MM.1S (cell line): ENCODE measurements around the gene SYT5.

Experiments
- DNase-seq: peaks from one replicate; pipeline ENCODE4 v3.0.0-alpha.2; 2015
- H2AFZ ChIP-seq: fragments of 300-600 bp; sonication (generic); 2 replicates; pipeline ENCODE4 v1.6.0; 2016; ENCODE audit warnings: antibody characterized with exemption, low read length
- H3F3A ChIP-seq: fragments of 300-600 bp; sonication (generic); 2 replicates; pipeline ENCODE4 v1.6.1; 2016; ENCODE audit warnings: mild to moderate bottlenecking, antibody characterized with exemption, low read length, moderate library complexity, mixed read lengths; ENCODE audit not compliant: insufficient read depth
- H3K27ac ChIP-seq: fragments of 300-600 bp; sonication (generic); 2 replicates; pipeline ENCODE4 v1.5.1; 2016; ENCODE audit warnings: mild to moderate bottlenecking, low read length
- H3K27me3 ChIP-seq: fragments of 300-600 bp; sonication (generic); replicated peaks from 2 replicates; pipeline ENCODE4 v1.6.0; 2016; ENCODE audit warnings: low read length; ENCODE audit not compliant: insufficient read depth
- H3K36me3 ChIP-seq: fragments of 300-600 bp; sonication (generic); replicated peaks from 2 replicates; pipeline ENCODE4 v1.6.1; 2016; ENCODE audit warnings: mild to moderate bottlenecking, low read length, mixed read lengths; ENCODE audit not compliant: insufficient read depth
- H3K4me1 ChIP-seq: fragments of 300-600 bp; sonication (generic); 2 replicates; pipeline ENCODE4 v1.6.1; 2016; ENCODE audit warnings: low read length, mixed read lengths
- H3K4me2 ChIP-seq: fragments of 300-600 bp; sonication (generic); 2 replicates; pipeline ENCODE4 v1.6.0; 2016; ENCODE audit warnings: low read depth, low read length
- H3K4me3 ChIP-seq: fragments of 300-600 bp; sonication (generic); 2 replicates; pipeline ENCODE4 v1.5.1; 2016; ENCODE audit warnings: low read length, mixed read lengths
- H3K79me2 ChIP-seq: fragments of 300-600 bp; sonication (generic); 2 replicates; pipeline ENCODE4 v1.6.1; 2016; ENCODE audit warnings: mixed run types, low read length, mixed read lengths
- H3K9ac ChIP-seq: fragments of 300-600 bp; sonication (generic); 2 replicates; pipeline ENCODE4 v1.6.1; 2016; ENCODE audit warnings: low read length, mixed read lengths
- H3K9me2 ChIP-seq: fragments of 300-600 bp; sonication (generic); replicated peaks from 2 replicates; pipeline ENCODE4 v1.6.1; 2016; ENCODE audit warnings: mild to moderate bottlenecking, low read length, mixed read lengths; ENCODE audit not compliant: insufficient read depth
- H3K9me3 ChIP-seq: fragments of 300-600 bp; sonication (generic); replicated peaks from 2 replicates; pipeline ENCODE4 v1.6.1; 2016; ENCODE audit warnings: mild to moderate bottlenecking, low read length, mixed read lengths; ENCODE audit not compliant: insufficient read depth
- H4K20me1 ChIP-seq: fragments of 300-600 bp; sonication (generic); 2 replicates; pipeline ENCODE4 v1.6.1; 2016; ENCODE audit warnings: mild to moderate bottlenecking, low read length, moderate library complexity, mixed read lengths; ENCODE audit not compliant: insufficient read depth
- EZH2 ChIP-seq: fragments of 300-600 bp; sonication (generic); optimal IDR thresholded peaks from 2 replicates; pipeline ENCODE3; 2017; ENCODE audit warnings: low read depth, mild to moderate bottlenecking, antibody characterized with exemption, low read length, mixed read lengths
- EZH2phosphoT487 ChIP-seq: fragments of 300-600 bp; sonication (generic); IDR thresholded peaks from 2 replicates; pipeline ENCODE4 v1.6.1; 2018; ENCODE audit warnings: antibody characterized with exemption, low read length
- TF ChIP-seq, protein P1 (sequence below): fragments of 300-600 bp; sonication (generic); IDR thresholded peaks from 2 replicates; pipeline ENCODE4 v1.5.1; 2016; ENCODE audit warnings: antibody characterized with exemption, low read length, mixed read lengths

SYT5 gene

DNA sequence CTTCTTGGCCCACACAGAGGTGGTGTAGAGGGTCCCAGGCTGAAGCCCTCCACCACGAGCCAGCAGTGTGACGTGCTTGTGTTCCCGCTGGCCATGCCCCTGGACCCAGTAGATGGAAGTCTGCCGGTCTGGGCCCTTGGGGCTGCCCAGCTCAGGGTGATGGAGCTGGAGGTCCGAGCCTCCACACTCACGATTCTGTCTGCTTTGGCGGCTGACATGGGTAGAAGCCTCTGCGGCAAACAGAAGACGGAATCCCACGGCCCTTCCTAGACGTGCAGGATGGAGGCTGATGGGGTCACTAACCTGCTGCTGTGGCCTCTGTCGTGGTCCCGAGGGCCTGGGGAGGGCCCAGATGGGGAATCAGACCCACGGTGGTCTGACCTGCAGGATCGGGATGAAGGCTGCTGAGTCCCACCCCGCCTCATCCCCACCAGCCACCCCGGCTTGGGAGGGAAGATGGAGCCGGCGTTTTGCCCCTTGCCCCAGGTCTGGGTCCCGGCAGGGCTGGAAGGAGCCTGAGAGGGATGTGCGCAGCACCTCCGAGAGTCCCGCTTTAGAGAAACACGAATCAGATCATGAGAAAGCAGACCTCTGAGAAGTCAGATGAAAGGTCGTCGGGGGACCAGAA is 44.1 kb upstream of the SYT5 start:
- Histone ChIP-seq H3K27ac (no peak overlapping the region), H3K9me3 (no peaks in the 10 kb centered on the region)

GRCh38 chr19:55223291-55224037 is 43.4 kb upstream of the SYT5 start:
- no peaks in the 10 kb centered on the region for H3K79me2 ChIP-seq
- H3K4me1 ChIP-seq = no peaks in the 10 kb centered on the region
- no peaks in the 10 kb centered on the region for H3K9me2 ChIP-seq
- DNase-seq = no peak
- H2AFZ ChIP-seq = no peak overlapping the region
- H3K9me3 ChIP-seq = no peaks in the 10 kb centered on the region
- no peak overlapping the region for H3K4me3 ChIP-seq
- H3K9ac ChIP-seq = no peak overlapping the region
- no peak for TF ChIP-seq EZH2
- no peak for TF ChIP-seq EZH2phosphoT487
- TF ChIP-seq, protein P1, sequence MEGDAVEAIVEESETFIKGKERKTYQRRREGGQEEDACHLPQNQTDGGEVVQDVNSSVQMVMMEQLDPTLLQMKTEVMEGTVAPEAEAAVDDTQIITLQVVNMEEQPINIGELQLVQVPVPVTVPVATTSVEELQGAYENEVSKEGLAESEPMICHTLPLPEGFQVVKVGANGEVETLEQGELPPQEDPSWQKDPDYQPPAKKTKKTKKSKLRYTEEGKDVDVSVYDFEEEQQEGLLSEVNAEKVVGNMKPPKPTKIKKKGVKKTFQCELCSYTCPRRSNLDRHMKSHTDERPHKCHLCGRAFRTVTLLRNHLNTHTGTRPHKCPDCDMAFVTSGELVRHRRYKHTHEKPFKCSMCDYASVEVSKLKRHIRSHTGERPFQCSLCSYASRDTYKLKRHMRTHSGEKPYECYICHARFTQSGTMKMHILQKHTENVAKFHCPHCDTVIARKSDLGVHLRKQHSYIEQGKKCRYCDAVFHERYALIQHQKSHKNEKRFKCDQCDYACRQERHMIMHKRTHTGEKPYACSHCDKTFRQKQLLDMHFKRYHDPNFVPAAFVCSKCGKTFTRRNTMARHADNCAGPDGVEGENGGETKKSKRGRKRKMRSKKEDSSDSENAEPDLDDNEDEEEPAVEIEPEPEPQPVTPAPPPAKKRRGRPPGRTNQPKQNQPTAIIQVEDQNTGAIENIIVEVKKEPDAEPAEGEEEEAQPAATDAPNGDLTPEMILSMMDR = no peak
- no peaks in the 10 kb centered on the region for H3K27me3 ChIP-seq
- H3K4me2 ChIP-seq = no peak overlapping the region
- no peaks in the 10 kb centered on the region for H3F3A ChIP-seq
- H3K36me3 ChIP-seq = no peaks in the 10 kb centered on the region
- no peaks in the 10 kb centered on the region for H4K20me1 ChIP-seq
- H3K27ac ChIP-seq = no peak overlapping the region

More for the DNA sequence above, 44.1 kb upstream of the SYT5 start:
- no peaks in the 10 kb centered on the region for H3K9me2 ChIP-seq
- no peak for DNase-seq
- no peaks in the 10 kb centered on the region for H3K27me3 ChIP-seq
- no peak overlapping the region for H3K4me3 ChIP-seq
- no peaks in the 10 kb centered on the region for H3F3A ChIP-seq
- no peak for TF ChIP-seq EZH2phosphoT487
- TF ChIP-seq, protein P1 = no peak
- no peak for TF ChIP-seq EZH2
- H3K79me2 ChIP-seq = no peaks in the 10 kb centered on the region; the same call in 1 of the 2 replicates
- H3K4me2 ChIP-seq = no peak overlapping the region
- H3K9ac ChIP-seq = no peak overlapping the region
- no peaks in the 10 kb centered on the region for H3K4me1 ChIP-seq
- no peaks in the 10 kb centered on the region for H3K36me3 ChIP-seq
- no peak overlapping the region for H2AFZ ChIP-seq
- no peaks in the 10 kb centered on the region for H4K20me1 ChIP-seq

DNA sequence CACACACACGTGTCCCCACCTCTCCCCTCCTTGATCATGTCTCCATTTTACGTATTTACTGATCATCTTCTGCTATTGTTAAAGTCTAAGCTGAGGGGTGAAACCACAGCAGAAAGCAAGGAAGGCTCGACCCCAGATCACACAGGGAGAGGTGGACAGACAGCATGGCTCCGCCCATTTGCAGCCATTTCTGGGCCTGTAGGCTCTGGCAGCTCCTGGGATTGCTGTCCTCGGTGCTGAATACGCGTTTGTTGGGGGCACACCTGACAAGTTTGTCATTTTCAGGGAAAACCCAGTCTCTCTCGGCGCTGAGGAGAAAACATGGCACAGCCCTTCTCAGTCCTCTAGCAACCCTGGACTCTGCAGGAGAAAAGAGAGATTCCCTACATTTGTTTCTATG is 40.4 kb upstream of the SYT5 start:
- Histone ChIP-seq H3K4me1 (no peaks in the 10 kb centered on the region), H3K9me3 (no peaks in the 10 kb centered on the region), H3K27me3 (peaks cover 11% of the 10 kb centered on the region), H3F3A (no peaks in the 10 kb centered on the region), H3K4me3 (no peak overlapping the region), H2AFZ (no peak overlapping the region), H3K79me2 (no peaks in the 10 kb centered on the region), H3K4me2 (no peak overlapping the region), H4K20me1 (no peaks in the 10 kb centered on the region), H3K9me2 (no peaks in the 10 kb centered on the region), H3K36me3 (no peaks in the 10 kb centered on the region), H3K9ac (no peak overlapping the region), H3K27ac (no peak overlapping the region)
- no peak for DNase-seq
- TF ChIP-seq EZH2 (no peak), EZH2phosphoT487 (no peak)
- TF ChIP-seq, protein P1 = no peak
